Panc1 (cell line): ENCODE results near the gene TULP4. TPM values are rescaled to one million over a fixed set of nuclear protein-coding genes. Genes with fewer than 3 reads are reported as not detected.

Source experiments
- ATAC-seq: fragments of 200-7000 bp; cut with Tn5 transposase; 2 replicates; pipeline ENCODE4 v1.9.1; 2020; ENCODE audit warnings: mild to moderate bottlenecking, moderate library complexity
- BruUV-seq: library from RNA; stranded (reverse); fragments of 400-500 nt; replicated peaks from 2 replicates; lab custom pipeline; 2021; lab: Mats Ljungman, UMichigan
- CTCF ChIA-PET: fragments of 300-600 bp; sonication (Branson Sonifier 250); formaldehyde crosslinking; loops from one replicate; lab custom pipeline; 2022; ENCODE audit warnings: antibody characterized with exemption; lab: Charles Lee
- POLR2A ChIA-PET: fragments of 300-600 bp; sonication (Branson Sonifier 250); formaldehyde crosslinking; loops from one replicate; lab custom pipeline; 2022; ENCODE audit warnings: antibody characterized with exemption; lab: Charles Lee
- DNase-seq: peaks from one replicate; pipeline ENCODE4 v3.0.0-alpha.2; 2010; ENCODE audit warnings: low read depth, low spot score
- H3K27ac ChIP-seq: 2 replicates; pipeline ENCODE4 v1.5.1; 2011; ENCODE audit warnings: mild to moderate bottlenecking, low read length, inconsistent platforms
- H3K27me3 ChIP-seq: fragments of 200-500 bp; sonication (Bioruptor generic); 2 replicates; pipeline ENCODE4 v1.6.0; 2014; ENCODE audit warnings: low read length, inconsistent platforms; ENCODE audit not compliant: control insufficient read depth, insufficient read depth
- H3K36me3 ChIP-seq: fragments of 200-500 bp; sonication (Bioruptor generic); 2 replicates; pipeline ENCODE4 v1.5.1; 2014; ENCODE audit warnings: inconsistent platforms, mild to moderate bottlenecking, low read length, moderate library complexity; ENCODE audit not compliant: control insufficient read depth, insufficient read depth
- H3K4me1 ChIP-seq: 2 replicates; pipeline ENCODE4 v1.5.1; 2011; ENCODE audit warnings: inconsistent platforms, mild to moderate bottlenecking, low read length, moderate library complexity; ENCODE audit not compliant: control insufficient read depth, insufficient read depth
- H3K4me3 ChIP-seq, 2 experiments: 2 replicates each; pipeline ENCODE4 v1.5.1; 2011 to 2012; ENCODE audit warnings: low read depth in 2 of 2, low read length in 2 of 2, mild to moderate bottlenecking in 2 of 2, inconsistent platforms in 1 of 2, moderate library complexity in 1 of 2
- H3K9me3 ChIP-seq: fragments of 200-500 bp; sonication (Bioruptor generic); 2 replicates; pipeline ENCODE4 v1.5.1; 2014; ENCODE audit warnings: low read depth, mild to moderate bottlenecking, inconsistent platforms, low read length, moderate library complexity; ENCODE audit not compliant: control insufficient read depth, insufficient read depth
- CTCF ChIP-seq: fragments of 450-650 bp; IDR thresholded peaks from 2 replicates; pipeline ENCODE4 v1.5.1; 2017; ENCODE audit warnings: mild to moderate bottlenecking
- POLR2AphosphoS5 ChIP-seq: IDR thresholded peaks from 2 replicates; pipeline ENCODE4 v1.6.1; 2012; ENCODE audit warnings: mild to moderate bottlenecking, low read depth, low read length, moderate library complexity
- REST ChIP-seq, 2 experiments: IDR thresholded peaks; 2 replicates each; pipeline ENCODE4 v1.6.1; 2011 to 2012; ENCODE audit warnings: low read depth in 2 of 2, control low read depth in 1 of 2, low read length in 1 of 2, mild to moderate bottlenecking in 1 of 2, moderate library complexity in 1 of 2; ENCODE audit not compliant: insufficient read depth in 1 of 2
- SIN3A ChIP-seq: IDR thresholded peaks from 2 replicates; pipeline ENCODE4 v1.6.1; 2012; ENCODE audit warnings: low read depth, mild to moderate bottlenecking, low read length, moderate library complexity, borderline replicate concordance; ENCODE audit not compliant: insufficient read depth
- TCF7L2 ChIP-seq: IDR thresholded peaks from 2 replicates; pipeline ENCODE4 v1.6.1; 2011; ENCODE audit warnings: mild to moderate bottlenecking, low read depth, low read length, inconsistent platforms
- in situ Hi-C: cut with HindIII; loops from 2 replicates; pipeline ENCODE4 v1.10.0; 2016; ENCODE audit warnings: low sequenced_read_pairs, low pct_unique_long_range_greater_than_20kb
- intact Hi-C: fragments of 100-400 bp; cut with micrococcal nuclease; formaldehyde crosslinking; loops from one replicate; pipeline ENCODE4 v1.10.0; 2022; ENCODE audit not compliant: unreplicated experiment
- total RNA-seq: library from RNA; stranded (reverse); gene quantifications from one replicate; pipeline ENCODE4 v1.2.1, GENCODE V29; 2021; ENCODE audit not compliant: unreplicated experiment

Gene TULP4
- total RNA-seq, 1 experiment from 2014 or later = 105 TPM

GRCh38 chr6:158356586-158357546 lies 44.6 kb downstream of the TULP4 start:
- H3K9me3 ChIP-seq = no peaks in the 10 kb centered on the region
- TF ChIP-seq TCF7L2 = no peak
- ChIA-PET CTCF (no interaction called here), POLR2A (no interaction called here)
- no peaks in the 10 kb centered on the region for H3K4me1 ChIP-seq
- no TSS peak for BruUV-seq
- H3K4me3 ChIP-seq = no peak overlapping the region
- no peaks in the 10 kb centered on the region for H3K36me3 ChIP-seq
- DNase-seq = no peak
- no peak overlapping the region for H3K27ac ChIP-seq
- in situ Hi-C loops (no loop called here), intact Hi-C loops (no loop called here)
- no peaks in the 10 kb centered on the region for H3K27me3 ChIP-seq
- ATAC-seq = peak; percentile 43; the same call in 1 of the 2 replicates

GRCh38 chr6:158357570-158358216 lies 45.4 kb downstream of the TULP4 start:
- intact Hi-C loops = no loop called here
- BruUV-seq = no TSS peak
- DNase-seq (no peak), ATAC-seq (no peak)
- H3K9me3 ChIP-seq = no peaks in the 10 kb centered on the region
- no peaks in the 10 kb centered on the region for H3K4me1 ChIP-seq
- no peak overlapping the region for H3K27ac ChIP-seq
- ChIA-PET POLR2A (no interaction called here), CTCF (no interaction called here)
- in situ Hi-C loops = no loop called here
- TF ChIP-seq POLR2AphosphoS5 (no peak), REST (IDR thresholded peaks at IDR 0.05; ENCODE audit: insufficient read depth in 1 of 2, low read depth in 2 of 2, low read length in 1 of 2) (no peak), CTCF (no peak), SIN3A (no peak), TCF7L2 (no peak)
- H3K4me3 ChIP-seq = no peak overlapping the region
- H3K36me3 ChIP-seq = no peaks in the 10 kb centered on the region
- no peaks in the 10 kb centered on the region for H3K27me3 ChIP-seq
